HG02938 (cell line): Measurements from ENCODE around the gene NRXN3.
"Not testable (repeated sequence)": the region's sequence is repeated elsewhere in the genome, so short reads cannot be mapped to it uniquely, and the experiment has no call there.

Experiments used
- ATAC-seq: cut with Tn5 transposase; IDR thresholded peaks from one replicate; pipeline ENCODE4 v1.9.1; 2021; ENCODE audit warnings: mild to moderate bottlenecking, moderate library complexity; ENCODE audit not compliant: unreplicated experiment

Gene NRXN3

DNA sequence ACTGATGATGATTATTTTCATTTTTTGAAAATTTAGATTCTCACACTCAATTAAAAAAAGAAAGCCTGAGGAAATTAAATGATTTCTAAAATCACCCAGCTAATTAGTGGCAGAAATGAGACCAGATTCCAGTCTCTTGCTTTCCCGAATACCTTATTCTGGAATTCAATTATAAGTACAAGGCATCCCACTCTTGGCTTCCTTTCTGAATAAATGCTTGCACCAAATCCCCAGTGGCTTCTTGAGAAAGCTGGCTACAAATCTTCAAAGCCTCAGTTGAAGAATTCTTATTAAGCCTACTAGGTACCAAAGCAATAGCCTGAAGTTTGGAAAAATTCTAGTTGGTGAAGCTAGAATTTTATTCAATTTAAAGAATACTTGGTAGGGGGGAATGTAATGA, 1564.5 kb downstream of the NRXN3 start:
- no peak for ATAC-seq

DNA sequence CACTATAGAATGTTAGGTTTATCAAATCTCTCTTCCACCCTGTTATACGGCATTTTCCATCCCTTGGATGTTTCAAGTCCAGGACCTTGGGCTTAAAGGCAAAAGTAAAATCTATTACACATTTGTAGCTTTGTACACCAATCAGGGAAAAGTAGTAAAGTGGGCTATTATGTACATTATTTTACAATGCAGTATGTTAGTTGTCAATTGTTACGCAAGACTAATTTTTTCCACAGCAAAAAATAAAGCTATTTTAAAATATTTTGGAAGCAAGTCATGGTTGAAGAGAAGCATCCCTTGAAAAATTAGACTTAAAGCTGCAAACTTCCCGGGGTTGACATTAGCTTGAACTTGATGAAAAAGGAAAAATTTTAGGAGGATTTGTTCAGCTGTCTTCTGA, 1564.9 kb downstream of the NRXN3 start:
- ATAC-seq, result no peak

DNA sequence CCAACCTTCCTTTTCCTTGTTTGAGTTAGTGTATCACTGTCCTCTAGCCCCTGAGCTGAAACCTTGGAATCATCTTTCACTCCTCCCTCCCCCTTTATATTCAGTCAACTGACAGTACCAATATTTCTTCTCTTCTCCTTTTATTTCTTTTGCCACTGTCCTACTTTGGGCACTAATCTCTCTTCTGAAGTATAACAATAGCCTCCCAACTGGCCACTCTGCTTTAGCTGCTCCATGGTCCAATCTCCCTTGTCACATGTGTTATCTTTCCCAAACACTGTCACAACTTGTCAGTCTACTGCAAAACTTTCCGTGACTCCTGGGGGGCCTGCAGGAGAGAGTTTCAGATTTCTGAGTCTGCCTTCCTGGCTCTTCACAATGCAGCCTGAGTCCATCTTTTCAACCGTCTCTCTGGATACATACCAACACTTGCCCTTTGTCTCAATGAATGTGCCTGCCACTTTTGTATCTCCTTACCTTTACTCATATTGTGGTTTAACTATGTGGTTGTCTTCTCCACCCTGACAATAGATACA, 1570.0 kb downstream of the NRXN3 start:
- ATAC-seq, result no peak

DNA sequence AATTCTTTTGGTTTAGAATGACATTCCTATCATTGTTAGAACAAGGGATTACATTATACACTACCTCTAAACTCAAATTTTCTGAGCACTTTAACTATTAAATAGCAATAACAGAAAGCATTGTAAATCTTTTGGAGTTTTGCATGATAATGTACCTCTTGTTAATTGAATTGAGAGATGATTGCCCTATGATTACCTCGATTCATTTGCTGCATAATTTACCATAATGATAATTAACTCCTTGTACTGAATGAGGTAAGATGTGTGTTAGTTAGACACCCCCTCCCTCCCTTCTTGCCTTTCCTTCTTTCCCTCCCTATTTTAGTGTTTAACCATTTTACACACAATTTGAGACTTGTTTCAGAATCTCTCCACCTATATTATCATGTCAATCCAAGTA, 1572.0 kb downstream of the NRXN3 start:
- ATAC-seq, result no peak

DNA sequence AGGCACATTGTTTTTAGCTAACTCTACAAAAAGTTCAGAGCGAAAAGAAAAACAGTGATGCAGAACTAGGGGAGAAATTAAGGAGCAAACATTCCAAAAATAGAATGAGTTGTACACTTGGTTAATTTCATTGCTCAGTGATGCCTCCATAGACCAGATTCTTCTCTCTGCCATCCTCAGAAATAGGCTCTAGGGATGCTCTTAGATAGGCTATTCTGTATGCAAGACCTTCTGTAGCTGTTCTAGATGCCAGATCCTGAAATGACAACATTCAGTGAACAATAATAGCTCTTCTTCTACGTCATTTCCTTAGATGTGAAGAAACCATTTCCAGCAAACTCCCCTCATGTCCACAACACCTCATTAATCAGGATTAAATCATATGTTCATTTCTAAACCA, 1574.9 kb downstream of the NRXN3 start:
- ATAC-seq, result no peak

DNA sequence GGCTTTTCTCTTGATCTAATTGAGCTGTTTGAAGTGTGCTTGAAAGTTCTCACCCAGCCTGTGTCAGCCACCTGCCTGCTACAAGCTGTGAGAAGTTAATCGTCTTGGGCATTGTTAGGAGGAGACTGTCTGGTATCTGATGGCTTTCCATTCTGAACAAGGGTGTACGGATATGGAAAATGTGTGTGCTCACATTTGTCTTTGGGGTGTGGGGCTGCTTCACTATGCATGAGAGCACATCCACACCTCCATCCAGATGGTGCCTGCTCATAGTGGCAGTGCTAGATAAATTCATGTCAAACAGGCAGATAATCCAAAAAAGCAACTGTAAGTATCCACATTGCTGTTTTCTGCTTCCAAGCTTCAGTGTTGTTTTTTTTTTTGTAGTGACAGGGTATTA, 1578.9 kb downstream of the NRXN3 start:
- no peak for ATAC-seq

DNA sequence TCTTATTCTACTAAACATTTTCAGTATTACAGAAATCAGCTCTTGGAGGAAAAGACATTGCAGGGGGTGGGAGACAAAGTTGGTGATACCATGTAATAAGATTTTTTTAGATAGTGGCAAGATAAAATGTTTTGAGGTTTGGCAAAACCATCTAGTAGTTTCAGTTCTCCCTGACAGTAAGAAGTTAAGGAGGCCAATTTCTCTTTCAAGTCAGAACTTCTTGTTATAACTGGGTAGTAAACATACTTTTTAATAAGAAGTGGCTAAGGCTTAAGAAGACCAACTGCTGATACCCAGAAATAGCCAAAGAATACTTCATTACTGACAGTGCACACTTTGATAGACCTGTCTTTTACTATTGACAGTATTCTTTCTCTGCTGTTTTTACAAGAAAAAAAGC, 1588.8 kb downstream of the NRXN3 start:
- ATAC-seq, result no peak

DNA sequence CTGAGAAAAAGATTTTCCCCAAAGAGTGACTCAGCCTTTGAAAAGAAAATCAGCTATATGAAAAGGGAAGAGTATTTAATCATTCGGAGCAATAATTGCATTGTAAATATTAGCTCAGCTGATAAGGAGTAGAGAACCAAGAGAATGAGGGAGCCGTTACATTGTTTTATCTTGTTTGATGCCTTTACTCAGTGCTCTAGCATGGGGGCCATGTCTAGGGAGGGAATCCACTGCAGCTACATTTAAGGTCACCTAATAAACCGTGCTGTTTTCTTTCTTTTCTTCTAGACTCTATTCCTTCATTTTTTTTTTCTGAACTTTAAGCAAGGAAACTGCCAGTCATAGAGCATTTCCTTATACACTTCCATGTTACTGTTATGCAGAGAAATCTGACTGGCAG, 1594.2 kb downstream of the NRXN3 start:
- ATAC-seq, result no peak

DNA sequence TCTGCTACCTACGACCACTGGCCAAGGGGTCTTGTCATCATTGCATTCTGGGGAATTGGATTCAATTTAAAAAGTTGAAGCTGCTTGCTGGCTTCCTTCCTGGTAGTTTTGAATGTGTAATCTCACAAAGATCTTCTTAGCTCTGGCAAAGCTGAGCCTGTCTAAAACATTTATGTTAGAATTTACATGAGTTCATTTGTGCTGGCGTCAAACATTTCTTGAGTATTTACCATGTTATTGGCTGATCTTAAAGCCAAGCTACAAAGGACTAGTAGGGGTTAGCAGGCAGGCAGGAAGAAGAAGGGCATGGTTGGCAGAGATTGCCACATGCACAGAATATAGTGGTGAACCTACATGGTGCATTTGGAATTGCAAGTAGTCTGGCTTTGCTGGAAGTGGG, 1596.3 kb downstream of the NRXN3 start:
- ATAC-seq, result no peak

DNA sequence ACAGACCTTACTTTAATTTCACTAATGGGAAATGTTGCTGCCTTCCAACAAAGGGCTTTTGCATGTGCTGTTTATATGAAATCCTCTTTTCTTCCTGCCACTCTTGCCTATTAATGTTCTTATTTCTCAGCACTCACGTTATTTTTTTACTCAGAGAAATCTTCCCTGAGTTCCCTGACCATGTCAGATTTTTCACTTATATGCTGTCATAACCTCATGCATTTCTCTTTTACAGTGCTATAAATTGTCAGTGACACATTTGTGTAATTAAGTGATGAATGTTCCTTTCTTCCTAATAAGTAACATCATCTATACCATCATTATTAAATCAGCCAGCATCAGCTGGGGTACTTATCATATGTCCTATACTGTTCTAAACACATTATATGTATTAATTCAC, 1597.1 kb downstream of the NRXN3 start:
- ATAC-seq, result no peak

DNA sequence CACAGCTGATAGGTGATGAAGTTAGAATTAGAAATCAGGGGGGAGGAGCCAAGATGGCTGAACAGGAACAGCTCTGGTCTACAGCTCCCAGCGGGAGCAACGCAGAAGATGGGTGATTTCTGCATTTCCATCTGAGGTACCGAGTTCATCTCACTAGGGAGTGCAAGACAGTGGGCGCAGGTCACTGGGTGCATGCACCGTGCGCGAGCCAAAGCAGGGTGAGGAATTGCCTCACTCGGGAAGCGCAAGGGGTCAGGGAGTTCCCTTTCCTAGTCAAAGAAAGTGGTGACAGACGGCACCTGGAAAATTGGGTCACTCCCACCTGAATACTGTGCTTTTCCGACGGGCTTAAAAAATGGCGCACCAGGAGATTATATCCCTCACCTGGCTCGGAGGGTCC, 1597.5 kb downstream of the NRXN3 start:
- ATAC-seq, result not testable (repeated sequence)

DNA sequence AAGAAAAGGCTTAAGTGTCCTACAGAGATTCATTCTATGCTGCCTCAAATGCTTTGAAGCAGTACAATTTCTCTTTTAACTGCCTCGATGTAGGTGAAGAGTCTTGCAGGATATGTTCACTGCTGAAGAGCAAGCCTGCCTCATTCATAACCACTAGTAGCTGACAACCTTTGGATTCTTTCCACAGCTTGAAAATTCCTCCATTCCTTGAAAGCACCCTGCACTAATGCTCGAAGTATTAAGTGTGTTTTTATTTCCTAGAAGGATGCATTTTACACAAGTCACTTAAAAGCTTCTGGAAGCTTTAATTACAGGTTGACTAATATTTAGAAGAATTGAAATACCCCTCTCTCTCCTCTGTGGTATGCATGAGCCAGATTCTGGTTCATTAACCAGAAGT, 1611.7 kb downstream of the NRXN3 start:
- no peak for ATAC-seq

DNA sequence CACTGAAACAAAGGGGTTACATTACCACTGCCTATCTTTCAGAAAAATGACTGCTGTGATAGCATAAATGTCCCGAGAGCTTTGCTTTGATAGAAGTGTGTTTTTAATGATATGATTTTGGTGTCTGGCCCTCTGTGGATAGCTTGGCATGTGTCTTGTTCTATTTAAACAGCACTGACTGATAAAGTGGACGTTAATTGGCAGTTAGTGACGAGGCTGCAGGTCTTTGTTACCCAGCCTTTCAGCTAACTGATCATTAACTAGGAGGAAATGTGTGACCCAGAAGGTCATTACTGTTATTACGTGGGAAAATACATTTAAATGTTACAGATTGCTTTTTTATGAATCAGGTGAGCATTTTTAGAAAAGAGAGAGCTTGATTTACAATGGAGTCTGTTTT, 1612.9 kb downstream of the NRXN3 start:
- no peak for ATAC-seq

DNA sequence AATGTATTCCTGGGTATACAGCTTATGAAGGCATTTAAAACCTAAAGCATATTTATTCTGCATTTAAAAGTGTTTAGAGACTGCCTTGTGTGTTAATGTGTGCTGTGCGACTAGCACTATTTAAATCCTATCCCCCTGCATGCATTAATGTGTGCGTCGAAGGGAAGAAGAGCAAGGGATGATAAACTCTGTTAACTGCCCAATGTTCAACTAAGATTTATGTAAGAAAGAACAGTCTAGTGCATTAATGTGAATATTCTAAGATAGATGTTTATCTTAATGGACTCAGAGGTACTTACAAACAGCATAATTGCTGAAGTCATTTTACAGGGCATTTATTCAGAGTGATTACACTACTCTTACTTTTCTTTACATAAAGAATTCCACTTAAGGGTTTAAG, 1616.3 kb downstream of the NRXN3 start:
- no peak for ATAC-seq

DNA sequence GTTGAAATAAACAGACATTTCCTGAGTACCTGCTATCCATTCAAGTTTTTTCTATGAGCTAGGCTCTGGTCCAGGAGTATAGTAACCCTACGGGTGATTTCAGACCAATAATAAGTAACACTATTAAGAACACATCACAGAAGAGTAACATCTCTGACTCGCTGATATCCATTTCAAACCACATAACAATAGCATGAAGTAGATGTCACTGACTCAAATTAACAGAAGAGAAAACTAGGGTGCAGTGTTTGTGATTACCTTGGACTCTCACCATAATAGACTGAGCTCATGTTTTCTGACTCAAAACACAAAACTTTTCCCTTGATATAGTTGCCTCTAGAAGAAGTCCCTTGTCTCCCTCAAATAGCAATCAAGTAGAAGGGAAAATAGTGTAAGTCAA, 1618.2 kb downstream of the NRXN3 start:
- ATAC-seq, result no peak

DNA sequence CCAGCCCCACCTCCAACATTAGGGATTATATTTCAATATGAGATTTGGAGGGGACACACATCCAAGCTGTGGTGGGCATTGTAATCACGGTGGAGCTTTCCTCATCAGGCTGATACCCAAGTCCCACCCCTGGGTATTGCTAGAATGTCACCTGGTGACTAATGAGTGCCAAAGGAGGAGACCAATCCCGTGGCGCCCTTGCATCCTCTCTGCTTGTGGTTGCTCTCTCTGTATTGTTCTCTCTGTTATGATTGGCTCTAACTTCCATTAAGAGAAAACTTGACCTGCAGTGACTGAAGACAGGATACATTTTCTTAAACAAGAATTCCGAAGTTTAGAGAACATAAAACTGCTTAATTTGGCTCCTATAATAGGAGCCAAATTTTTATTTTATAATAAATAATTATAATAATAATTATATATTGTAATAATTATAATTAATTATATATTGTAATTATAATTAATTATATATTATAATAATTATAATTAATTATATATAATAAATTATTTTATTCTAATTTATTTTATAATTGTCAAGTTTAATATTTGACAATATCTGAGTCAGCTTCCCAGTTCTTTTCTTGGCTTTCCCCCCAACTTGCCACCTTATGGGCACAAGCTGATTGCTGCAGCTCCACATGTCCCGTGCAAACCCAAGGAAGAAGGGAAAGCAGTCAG, 1621.0 kb downstream of the NRXN3 start:
- no peak for ATAC-seq

DNA sequence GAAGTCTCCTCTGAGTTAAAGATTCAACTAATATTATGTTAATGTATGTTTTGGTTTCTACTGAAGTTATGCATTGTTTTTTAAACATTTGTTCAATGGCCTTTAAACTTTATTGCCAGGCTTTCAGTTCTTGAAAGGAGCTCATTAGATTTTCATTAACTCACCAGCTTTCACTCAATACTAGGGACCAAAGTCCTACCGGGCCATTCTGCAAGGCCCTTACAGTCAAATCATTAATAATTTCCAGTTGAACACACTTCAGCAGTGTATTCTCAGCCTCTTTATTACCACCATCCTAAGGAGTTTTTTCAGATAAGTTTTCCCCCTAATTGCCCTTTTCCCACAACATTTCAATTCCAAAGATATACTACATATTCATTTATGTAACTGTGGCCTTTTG, 1631.9 kb downstream of the NRXN3 start:
- no peak for ATAC-seq

DNA sequence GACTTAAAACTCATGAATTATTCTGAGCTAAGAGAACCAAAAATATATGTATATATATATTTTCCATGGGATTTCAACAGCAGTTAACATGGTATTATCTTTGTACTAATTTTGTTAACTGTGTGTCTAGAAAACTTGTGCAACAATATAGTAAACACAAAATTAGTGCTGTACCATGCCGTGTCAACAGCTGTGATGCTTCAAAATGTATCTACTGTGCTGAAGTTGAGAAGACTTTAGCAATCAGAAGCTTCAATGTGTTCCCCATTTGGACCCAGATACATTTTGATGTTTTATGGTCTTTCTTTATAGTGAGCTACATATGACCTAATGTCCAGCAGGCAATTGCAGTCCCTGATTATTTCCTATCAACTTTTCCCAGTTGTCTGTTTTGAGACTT, 1635.5 kb downstream of the NRXN3 start:
- no peak for ATAC-seq

DNA sequence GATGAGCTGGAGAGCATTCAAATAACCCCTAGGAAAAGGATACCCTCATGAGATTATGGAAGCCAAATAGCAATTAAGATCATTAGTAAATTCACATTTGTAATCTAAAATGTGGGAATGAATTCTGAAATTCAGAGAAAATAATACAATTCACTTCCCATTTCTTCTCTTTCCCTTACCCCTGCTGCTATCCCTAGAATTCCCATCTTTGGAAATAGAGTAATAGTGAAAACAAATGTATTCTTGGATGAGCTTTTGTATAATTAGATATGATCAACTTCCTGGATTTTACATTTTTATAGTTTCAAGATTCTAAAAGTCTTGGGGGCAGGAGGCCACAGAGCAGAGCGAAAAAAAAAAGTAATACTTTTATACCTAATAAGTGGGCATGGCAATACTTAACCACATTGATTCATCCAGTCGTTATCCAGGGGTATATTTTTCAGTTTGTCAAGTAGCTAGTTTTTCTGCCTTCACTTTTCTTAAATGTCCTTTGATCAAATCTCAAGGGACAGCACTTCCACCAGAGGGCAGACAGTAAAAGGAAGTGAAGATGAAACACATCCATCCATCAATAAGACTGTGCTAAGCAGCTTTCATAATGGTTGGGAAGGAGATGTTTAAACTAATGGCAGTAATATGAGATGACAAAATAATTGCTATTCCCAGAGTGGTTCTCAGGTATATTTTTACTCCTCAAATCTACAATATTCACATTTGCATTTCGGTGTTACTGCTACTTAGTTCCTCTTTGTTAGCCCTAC, 1639.9 kb downstream of the NRXN3 start:
- no peak for ATAC-seq

DNA sequence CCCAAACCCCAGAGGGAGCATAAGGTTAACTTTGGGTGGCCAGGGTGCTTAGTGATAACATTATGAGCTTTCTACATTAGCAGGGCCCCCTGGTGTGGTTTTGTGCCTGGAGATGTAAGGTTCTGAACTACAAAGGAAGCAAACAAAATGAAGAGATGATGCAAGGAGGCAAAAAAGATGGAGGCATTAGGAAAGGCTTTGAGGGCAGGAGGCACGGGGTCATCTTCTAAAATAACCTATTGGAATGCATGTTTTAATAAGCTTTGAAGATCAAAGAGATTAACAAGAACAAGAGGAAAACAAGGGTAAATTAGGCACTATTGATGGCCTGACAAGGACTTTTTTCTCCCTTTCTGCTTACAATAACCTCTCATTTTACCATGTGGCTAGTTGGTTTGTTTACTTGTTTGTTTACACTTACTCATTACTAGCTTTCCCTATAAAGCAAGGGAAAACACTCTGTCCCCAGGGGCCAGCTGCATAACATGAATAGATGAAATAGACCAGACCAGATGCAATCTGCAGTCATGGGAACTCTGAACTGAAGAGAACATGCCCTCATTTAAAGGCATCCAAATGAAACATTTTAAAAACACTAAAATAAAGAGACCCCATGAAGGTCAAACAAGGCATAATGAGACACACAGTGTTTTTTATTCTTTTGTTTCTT, 1650.8 kb downstream of the NRXN3 start:
- no peak for ATAC-seq

DNA sequence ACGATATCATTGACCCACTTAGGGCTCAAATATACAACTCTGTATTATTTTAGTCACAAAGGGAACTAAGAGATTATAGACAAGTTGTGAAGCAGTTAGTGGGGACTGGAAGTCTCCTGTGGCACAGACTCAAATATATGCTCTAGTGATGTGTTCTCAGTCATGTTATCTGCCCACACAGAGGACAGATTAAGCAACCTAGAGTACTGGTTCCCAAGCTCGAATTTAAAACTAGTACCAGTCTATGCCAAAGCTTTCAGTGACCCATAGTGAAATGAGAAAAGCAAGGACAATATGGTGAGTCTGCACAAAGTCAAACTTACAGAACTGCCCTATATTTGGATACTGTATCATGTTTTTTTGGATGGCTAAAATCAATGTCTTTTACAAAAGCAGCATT, 1651.9 kb downstream of the NRXN3 start:
- no peak for ATAC-seq

DNA sequence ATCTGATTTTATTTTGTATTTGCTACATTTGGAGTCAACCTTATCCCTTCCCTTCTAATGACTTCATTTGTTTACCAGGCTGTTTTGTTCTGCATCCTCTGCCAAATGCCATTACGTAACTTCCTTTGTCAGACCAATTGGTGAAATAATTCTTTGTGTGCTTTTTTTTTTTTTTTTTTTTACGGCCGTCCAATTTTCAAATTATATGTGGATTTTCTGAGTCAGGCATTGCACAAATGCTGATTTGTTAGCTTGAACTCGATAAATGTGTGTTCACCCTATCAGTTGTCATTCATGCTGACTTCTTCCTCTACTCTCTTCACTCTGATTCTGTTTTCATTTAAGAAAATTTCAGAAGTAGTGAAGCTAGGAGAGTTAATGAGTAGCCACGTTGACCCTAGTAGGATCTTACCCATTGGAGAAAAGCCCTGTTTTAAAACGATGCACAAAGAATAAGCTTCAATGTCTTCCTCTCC, 1654.9 kb downstream of the NRXN3 start:
- ATAC-seq, result no peak
